HG02610 (cell line): Measurements from ENCODE around the gene SOWAHC.
"Not testable (repeated sequence)": the region's sequence is repeated elsewhere in the genome, so short reads cannot be mapped to it uniquely, and the experiment has no call there.

ENCODE experiments used
- ATAC-seq: cut with Tn5 transposase; IDR thresholded peaks from one replicate; pipeline ENCODE4 v1.9.1; 2021; ENCODE audit warnings: mild to moderate bottlenecking, moderate library complexity; ENCODE audit not compliant: unreplicated experiment

Gene SOWAHC, protein sequence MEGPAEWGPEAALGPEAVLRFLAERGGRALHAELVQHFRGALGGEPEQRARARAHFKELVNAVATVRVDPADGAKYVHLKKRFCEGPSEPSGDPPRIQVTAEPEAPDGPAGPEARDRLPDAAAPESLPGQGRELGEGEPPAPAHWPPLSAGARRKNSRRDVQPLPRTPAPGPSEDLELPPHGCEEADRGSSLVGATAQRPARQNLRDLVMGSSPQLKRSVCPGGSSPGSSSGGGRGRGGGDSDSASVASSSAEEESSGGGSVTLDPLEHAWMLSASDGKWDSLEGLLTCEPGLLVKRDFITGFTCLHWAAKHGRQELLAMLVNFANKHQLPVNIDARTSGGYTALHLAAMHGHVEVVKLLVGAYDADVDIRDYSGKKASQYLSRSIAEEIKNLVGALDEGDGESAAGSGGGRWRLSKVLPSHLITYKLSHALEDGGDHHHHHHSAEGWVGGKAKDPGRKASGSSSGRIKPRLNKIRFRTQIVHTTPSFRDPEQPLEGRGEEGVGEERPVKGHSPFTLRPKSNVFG

DNA sequence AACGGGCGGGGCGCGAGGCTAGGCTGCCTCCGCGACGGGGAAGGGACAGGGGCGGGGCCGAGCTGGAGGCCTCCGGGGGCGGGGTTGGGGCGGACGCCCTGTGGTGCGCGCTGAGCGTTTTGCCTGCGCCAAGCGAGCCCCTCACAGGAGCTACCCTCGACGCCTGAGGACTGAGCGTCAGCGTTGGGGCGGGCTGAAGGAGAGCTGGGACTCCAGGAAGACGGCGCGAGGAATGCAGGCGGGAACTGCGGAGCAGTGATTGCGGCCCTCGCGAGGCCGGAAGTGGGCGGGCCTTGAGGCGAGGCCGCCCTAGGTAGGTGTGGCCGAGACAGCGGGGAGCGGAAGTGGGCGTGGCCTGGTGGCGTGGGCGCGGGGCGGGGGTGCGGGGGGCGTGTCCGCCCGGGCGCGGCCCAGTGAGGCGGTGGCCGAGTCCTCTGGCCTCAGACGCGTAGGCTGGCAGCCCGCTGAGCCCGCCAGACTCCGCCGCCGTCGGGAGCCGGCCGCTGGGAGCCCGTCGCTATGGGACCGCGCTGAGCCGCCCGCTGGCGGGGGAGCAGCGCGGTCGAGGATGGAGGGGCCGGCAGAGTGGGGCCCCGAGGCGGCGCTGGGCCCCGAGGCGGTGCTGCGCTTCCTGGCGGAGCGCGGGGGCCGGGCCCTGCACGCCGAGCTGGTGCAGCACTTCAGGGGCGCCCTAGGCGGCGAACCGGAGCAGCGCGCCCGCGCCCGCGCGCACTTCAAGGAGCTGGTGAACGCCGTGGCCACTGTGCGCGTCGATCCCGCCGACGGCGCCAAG lies at the start of gene SOWAHC, which contains the start of gene SEPTIN10:
Gene SOWAHC (plus strand): TSS at position 443 of the 793 bp plus-strand sequence. CDS start 126 bp downstream, at position 569.
Gene SEPTIN10 (minus strand): TSS at position 45 of the 793 bp plus-strand sequence. CDS start 139 bp downstream, outside the sequence.
- ATAC-seq, result peak; percentile 65

DNA sequence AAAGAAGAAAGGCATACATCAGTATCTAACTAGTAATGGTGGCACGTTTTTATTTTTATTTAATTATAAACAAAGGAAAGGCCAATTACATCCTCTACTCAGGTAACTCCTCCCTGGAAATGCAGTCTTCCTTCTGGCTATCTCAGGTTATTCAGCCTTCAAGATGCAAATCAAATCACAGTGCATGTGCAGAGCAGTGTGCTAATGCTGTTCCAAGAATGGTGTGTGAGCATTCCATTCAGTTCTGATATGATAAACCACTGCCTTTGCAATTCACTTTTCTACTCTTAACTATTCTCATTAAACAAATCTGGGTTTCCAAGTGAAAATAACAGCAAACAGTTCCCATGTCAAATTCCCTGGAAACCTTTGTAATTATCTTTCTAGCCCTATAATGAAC lies 38.8 kb upstream of the SOWAHC start:
- ATAC-seq, result no peak

DNA sequence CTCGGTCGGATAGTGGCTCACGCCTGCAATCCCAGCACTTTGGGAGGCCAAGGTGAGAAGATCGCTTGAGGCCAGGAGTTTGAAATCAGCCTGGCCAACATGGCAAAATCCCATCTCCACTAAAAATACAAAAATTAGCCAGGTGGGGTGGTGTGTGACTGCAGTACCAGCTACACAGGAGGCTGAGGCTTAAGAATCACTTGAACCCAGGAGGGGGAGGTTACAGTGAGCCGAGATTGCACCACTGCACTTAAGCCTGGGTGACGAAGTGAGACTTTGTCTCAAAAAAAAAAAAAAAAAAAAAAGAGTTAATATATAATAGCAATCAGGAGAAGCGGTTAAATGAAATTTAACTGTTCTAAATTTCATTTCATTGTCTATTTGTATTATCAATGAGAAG lies 36.5 kb upstream of the SOWAHC start:
- ATAC-seq, result not testable (repeated sequence)

DNA sequence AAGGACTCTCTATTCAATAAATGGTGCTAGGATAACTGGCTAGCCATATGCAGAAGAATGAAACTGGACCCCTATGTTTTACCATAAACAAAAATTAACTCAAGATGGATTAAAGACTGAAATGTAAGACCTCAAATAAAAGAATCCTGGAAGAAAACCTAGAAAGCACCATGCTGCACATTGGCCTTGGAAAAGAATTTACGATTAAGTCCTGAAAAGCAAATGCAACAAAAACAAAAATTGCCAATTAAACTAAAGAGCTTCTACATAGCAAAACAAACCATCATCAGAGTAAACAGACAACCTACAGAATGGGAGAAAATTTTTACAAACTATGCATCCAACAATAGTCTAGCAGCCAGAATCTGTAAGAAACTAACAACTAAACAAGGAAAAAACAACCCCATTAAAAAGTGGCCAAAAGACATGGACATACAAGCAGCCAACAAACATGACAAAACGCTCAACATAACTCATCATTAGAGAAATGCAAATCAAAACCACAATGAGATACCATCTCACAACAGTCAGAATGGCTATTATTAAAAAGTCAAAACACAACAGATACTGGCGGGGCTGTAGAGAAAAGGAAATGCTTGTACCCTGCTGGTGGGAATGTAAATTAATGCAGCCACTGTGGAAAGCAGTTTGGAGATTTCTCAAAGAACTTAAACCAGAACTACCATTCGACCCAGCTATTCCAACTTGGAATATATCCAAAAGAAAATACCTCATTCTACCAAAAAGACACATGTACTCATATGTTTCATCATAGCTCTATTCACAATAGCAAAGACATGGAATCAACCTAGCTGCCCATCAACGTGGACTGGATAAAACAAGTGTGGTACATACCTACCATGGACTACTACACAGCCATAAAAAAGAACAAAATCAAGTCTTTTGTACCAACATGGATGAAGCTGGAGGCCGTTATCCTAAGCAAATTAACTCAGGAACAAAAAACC lies 31.0 kb upstream of the SOWAHC start:
- ATAC-seq, result no peak

DNA sequence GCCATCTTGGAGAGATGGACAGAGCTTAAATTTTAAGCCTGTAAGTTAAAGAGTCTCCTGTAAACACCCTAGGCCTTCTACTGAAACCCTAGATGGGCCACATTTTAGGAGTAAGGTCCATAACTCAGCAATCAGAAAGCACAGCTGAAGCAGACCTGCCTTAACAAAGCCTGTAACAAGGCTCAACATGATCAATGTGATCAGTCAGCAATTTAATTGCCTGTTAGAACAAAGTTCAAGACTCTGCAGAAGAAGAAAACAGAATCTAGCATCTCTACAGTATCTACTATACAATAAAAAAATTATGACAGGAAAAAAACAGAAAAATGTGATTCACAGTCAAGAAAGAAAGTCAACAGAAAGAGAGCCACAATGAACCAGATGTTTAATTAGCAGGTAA lies 27.5 kb upstream of the SOWAHC start:
- no peak for ATAC-seq

DNA sequence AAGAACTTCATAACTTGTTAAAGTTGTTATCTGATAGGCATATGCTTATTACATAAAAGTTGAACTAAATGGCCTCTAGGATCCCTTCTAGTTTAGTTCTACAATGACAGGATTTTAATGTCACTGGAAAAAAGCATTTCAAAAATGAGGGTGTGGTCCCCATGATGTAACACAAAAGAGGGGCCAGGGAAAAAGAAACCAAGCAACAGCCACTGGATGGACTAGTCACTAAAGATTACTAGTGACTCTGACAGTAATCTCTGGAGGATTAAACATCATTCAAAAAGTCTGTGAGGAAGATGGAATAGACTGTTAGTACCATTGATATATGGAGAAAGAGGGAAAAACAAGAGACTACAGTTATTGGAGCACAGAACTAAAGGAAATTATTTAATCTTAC lies 23.0 kb upstream of the SOWAHC start:
- ATAC-seq, result no peak

DNA sequence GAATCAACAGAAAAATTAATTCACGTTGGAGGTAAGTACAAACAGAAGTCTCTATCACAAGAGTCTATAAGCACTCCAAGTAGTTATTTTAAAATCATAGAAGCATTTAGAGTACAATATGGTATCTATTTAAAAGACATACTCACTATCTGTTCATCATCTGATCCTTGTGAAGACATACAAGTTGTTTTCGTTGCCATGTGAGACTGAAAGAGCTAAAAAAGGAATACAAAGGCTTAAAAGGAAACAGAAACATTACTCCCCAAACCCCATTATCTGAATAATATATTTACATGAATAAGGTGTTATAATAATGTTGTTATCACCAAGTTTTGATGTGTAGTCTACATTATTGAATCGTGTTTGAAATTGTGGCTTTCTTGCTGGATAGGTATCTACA lies 21.3 kb upstream of the SOWAHC start:
- no peak for ATAC-seq

DNA sequence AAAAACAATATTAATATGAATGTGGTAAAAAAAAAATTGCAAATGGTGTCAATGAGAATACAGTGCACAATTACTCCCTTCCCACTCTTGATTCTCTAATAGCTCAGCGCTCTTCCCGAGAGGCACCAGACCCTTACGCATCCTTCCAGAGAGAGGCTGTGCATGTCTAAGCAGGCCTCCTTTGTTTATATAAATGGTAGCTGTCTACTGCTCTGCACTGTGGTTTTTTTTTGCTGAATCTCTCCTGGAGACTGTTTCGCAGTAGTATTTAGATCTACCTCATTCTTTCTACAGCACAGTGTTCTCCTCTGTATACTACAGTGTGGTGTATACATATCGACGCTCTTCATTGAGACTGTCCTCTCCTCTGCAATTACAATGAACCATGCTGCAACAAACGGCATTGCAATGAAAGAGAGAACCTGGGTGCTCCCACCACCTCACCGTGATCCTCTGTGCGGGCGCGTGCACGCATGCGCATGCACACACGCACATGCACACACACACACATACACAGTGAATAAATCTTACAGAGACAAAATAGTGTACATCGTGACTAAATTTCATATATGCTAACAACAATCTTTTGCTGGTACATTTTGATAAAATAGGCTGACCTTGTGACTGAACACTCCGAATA lies 19.8 kb upstream of the SOWAHC start:
- ATAC-seq, result no peak

DNA sequence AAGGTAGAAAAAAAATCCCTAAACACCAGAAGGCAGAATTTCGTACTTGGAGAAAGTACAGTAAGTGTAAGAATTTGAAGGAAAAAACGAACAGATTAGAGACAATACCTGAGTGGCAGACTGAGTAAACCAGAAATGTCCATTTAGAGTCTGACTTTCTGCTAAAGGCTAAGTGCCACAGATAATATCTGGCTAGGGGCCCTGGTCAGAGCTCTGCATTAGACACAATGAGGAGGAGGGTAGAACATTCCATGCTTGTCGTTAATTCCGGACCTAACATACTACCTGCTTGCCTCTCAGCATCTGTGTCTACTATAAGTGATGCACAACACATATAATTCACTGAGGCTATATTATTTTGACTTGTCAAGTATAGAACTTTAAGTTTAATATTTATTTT lies 18.5 kb upstream of the SOWAHC start:
- no peak for ATAC-seq

DNA sequence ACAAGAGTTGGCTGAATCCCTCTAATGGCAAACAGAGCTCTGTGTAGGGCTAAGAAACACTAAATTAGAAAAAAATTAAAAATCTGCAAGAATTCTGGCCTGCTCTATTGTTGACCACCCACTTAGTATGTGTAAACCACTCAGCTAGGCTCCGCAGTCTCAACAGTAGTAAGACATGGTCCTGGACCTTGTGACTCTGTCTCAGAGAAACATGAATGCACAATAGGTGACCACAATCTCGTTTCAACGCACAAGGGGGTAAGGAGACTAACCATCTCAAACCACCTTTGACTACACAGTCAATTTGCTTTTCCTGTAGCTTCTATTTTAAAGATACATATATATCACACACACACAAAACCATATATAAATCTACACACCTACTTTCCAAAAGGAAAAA lies 16.9 kb upstream of the SOWAHC start:
- no peak for ATAC-seq

DNA sequence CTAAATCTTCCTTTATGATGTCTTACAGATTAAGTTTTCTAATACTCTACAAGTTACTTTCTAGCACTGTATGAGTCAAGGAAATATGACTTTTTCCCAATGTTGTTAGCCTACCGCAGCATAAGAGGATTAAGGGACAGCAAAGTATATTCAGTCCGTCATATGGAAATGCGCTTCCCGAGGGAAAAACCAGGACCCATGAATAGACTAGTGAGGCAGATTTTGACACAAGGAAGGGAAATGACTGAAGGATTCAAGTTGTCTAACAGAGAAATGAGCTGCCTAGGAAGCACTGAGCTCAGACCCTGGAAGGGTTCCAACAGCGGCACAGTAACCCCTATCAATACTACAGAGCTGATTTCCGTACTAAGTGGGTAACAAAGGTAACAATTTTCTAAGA lies 12.4 kb upstream of the SOWAHC start:
- no peak for ATAC-seq

DNA sequence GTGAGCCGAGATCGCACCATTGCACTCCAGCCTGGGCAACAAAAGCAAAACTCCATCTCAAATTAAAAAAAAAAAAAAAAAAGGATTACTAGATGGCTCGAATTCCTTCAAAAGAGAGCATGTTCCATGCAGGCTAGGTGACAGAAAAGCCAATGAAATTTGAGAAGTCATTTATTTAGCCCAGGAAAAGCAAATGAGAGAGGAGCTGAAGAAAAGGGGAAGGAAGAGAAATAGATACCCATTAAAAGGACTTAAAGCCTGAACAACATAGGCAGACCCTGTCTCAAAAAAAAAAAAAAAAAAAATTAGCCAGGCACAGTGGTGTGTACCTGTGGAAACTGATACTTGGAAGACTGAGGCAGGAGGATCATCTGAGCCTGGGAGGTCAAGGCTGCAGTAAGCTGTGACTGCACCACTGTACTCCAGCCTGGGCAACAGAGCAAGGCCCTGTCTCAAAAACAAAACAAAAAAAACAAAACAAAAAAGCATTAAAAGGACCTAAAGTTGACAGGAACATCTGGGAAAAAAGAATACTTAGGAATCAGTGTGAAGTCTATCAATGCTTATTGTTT lies 11.5 kb upstream of the SOWAHC start:
- ATAC-seq, result no peak

DNA sequence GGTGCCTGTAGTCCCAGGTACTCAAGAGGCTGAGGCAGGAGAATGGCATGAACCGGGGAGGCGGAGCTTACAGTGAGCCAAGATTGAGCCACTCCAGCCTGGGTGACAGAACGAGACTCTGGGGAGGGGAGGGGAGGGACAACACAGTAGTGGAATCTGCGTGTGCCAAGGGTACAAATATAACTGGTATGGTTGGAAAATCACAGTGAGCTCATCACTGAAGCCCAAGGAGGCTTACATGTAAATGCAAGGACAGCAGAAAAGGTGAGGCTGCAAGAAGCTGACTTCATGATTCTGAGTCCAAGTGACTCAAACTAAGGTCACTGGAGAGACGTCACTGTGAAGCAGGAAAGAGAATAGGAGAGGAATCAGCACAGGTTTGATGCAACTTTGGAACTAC lies 9.6 kb upstream of the SOWAHC start:
- no peak for ATAC-seq

DNA sequence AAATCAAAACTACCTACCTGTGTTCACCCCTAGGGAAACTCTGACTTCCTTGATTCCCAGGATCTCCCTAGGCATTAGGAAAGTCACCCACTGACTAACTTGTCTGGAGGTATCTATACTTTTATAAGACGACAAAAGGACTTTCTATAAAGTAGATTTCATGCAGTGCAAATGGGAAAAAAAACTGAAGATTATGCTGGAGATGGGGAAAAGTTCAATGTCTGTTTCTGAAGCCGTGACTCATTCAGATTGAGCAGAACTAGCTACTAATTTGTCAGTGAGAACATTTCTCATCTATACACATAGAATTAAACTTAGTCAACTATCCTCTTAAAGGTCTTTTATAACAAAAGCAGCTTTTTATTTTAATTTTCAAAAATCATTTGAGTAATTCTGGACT lies 6.4 kb upstream of the SOWAHC start:
- ATAC-seq, result no peak

DNA sequence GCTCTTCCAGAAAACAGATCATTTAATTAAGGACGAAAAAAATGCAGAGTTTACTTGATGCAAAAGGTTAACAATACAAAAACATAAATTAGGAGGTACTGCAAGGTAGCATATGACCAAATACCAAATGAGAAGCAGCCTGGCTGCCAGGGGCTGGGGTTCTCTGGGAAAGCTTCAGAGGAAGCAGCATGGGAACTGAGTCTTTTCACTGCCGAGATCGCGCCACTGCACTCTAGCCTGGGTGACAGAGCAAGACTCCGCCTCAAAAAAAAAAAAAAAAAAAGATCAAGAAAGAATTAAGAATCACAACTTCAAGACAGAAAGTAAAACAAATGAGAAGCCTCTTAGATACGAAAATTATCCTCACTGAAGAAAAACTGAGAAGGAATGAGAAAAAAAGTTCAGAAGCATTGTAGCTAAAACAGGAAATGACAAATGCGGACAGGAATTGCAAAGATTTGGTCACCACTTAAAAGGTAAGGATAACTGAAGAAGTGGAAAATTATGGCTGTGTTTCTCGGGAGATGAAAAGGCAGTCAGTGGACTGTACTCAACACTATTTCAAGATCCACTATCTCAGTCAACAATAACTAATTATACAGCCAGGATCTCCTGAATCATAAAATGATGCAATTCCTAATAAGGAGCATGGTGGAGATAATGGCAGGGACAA lies 4.7 kb upstream of the SOWAHC start:
- ATAC-seq, result no peak

DNA sequence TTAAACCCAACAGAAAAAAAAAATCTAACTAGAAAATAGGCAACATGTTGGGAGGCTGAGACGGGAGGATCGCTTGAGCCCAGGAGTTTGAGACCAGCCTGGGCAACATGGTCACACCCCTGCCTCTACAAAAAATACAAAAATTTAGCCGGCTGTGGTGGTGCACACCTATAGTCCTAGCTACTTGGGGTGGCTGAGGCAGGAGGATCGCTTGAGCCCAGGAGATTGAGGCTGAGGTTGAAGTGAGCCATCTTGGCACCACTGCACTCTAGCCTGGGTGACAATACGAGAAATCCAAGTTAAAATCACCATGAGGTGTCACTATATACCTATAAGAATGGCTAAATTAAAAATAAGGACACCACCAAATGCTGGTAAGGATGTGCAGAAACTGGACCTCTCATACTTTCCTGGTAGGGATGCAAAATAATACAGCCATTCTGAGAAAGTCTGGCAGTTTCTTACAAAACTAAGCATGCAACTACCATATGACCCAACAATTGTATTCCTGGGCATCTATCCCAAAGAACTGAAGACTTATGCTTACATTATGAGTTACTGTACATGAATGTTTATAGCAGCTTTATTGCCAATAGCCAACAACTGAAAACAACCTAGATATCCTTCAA lies 2.6 kb upstream of the SOWAHC start:
- no peak for ATAC-seq

DNA sequence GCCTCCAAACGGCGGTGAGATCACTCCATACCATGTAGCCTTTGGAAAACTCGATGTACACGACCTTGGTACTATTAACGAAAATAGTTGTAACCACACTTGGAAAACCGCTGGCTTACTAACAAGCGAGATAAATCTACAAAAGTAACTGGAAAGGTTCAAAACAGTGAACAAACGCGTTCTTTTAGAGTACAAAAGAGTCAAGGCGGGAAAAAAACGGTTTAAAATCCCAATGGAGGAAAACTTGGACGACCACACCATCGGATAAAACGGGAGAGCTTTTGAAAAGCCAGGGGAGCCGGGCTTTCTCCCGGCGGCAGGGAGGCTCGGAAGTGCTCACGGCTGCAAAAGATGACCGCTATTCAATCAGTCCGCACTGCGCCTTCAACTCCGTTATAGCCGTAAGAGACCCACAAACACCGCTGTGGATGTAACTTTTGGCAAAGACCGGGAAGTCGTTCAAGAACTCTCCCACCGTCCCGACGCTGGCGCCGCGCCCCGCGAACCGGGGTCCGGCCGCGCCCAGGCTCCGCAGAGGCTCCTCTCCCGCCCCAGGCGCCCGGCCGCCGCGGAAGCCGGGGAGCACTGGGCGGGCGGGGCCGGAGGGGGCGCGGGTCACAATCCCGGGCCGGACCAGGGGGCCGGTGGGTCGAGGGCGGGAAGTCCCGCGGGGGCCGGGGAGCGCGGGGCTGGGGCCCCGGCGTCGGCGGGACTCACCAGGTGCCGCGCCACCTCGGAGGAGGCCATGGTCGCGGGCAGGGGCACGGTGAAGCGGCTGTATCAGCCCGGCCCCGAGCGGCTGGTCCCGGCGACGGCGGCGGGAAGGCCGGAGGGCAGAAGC lies 863 bp upstream of the SOWAHC start:
- ATAC-seq, result peak; percentile 13
